Measurements from ENCODE around the gene PRB3. TPM values are rescaled to one million over a fixed set of nuclear protein-coding genes. Genes with fewer than 3 reads are reported as not detected.

Gene PRB3
- total and polyA plus RNA-seq, 2 donors (not counting 1 experiment from before 2014, with no cell fraction given), result not detected

GRCh38 chr12:11264501-11264900 lies 5.0 kb downstream of the PRB3 start:
- H3K27ac ChIP-seq (ENCODE audit: low read length in 2 of 2), result no peak overlapping the region
- no peaks in the 10 kb centered on the region for H3K27me3 ChIP-seq (replicated peaks in 1 of 4; ENCODE audit: control extremely low read depth in 1 of 4, control insufficient read depth in 3 of 4, insufficient read depth in 4 of 4, low read length in 3 of 4)
- no peak overlapping the region for H2AFZ ChIP-seq (ENCODE audit: insufficient read depth, low read depth, low read length, poor library complexity, severe bottlenecking)
- intact Hi-C loops (cut with micrococcal nuclease), result no loop called here
- no peak for DNase-seq
- WGBS (ENCODE audit: insufficient coverage), result 100% methylated on average over 1 of the region's 1 CpG
- H3K36me3 ChIP-seq (replicated peaks in 1 of 2; ENCODE audit: control extremely low read depth in 1 of 2, control insufficient read depth in 1 of 2, extremely low read depth in 1 of 2, insufficient read depth in 2 of 2, low read length in 1 of 2), result no peaks in the 10 kb centered on the region
- H3K4me1 Mint-ChIP-seq, result no peaks in the 10 kb centered on the region
- H3K79me2 ChIP-seq (ENCODE audit: control insufficient read depth, insufficient read depth, low read length), result no peaks in the 10 kb centered on the region
- ChIA-PET CTCF (no interaction called here), POLR2A (no interaction called here)
- H3K27me3 Mint-ChIP-seq, result no peaks in the 10 kb centered on the region
- H4K20me1 ChIP-seq (ENCODE audit: control insufficient read depth, insufficient read depth, low read length, poor library complexity, severe bottlenecking), result no peaks in the 10 kb centered on the region
- H3K9ac ChIP-seq (ENCODE audit: low read length), result no peak overlapping the region
- no peaks in the 10 kb centered on the region for H3K4me1 ChIP-seq (ENCODE audit: control insufficient read depth in 2 of 2, insufficient read depth in 2 of 2, low read length in 2 of 2)
- ATAC-seq (ENCODE audit: low read depth), result no peak
- no peak overlapping the region for H3K4me2 ChIP-seq (replicated peaks; ENCODE audit: low read depth, low read length, poor library complexity, severe bottlenecking)
- no peak for TF ChIP-seq EZH2 (IDR thresholded peaks at IDR 0.05; ENCODE audit: borderline replicate concordance, insufficient read depth, low read depth, low read length, poor library complexity, severe bottlenecking)
- no peak for TF ChIP-seq CTCF (IDR thresholded peaks at IDR 0.05)
- peaks cover 0 to 5% (median 0%) of the 10 kb centered on the region in 3 donors for H3K9me3 ChIP-seq (ENCODE audit: control extremely low read depth in 1 of 3, control insufficient read depth in 2 of 3, insufficient read depth in 1 of 3, low read length in 2 of 3)
- no peak overlapping the region for H3K27ac Mint-ChIP-seq
- H3K4me3 ChIP-seq (ENCODE audit: control extremely low read depth in 1 of 5, extremely low read depth in 1 of 5, insufficient read depth in 1 of 5, low read depth in 2 of 5, low read length in 4 of 5), result no peak overlapping the region
- H3K4me3 Mint-ChIP-seq, result no peak overlapping the region
- H3K9me3 Mint-ChIP-seq (ENCODE audit: insufficient read depth), result peaks cover 7% of the 10 kb centered on the region

- Histone ChIP-seq H3K4me2 (replicated peaks; ENCODE audit: low read depth, low read length, poor library complexity, severe bottlenecking) (no peak overlapping the region), H3K36me3 (replicated peaks in 1 of 2; ENCODE audit: control extremely low read depth in 1 of 2, control insufficient read depth in 1 of 2, extremely low read depth in 1 of 2, insufficient read depth in 2 of 2, low read length in 1 of 2) (no peaks in the 10 kb centered on the region), H3K4me3 (ENCODE audit: control extremely low read depth in 1 of 5, extremely low read depth in 1 of 5, insufficient read depth in 1 of 5, low read depth in 2 of 5, low read length in 4 of 5) (no peak overlapping the region), H3K9ac (ENCODE audit: low read length) (no peak overlapping the region), H3K27ac (ENCODE audit: low read length in 2 of 2) (no peak overlapping the region), H3K9me3 (ENCODE audit: control extremely low read depth in 1 of 3, control insufficient read depth in 2 of 3, insufficient read depth in 1 of 3, low read length in 2 of 3) (no peaks in the 10 kb centered on the region), H3K79me2 (ENCODE audit: control insufficient read depth, insufficient read depth, low read length) (no peaks in the 10 kb centered on the region), H3K27me3 (replicated peaks in 1 of 4; ENCODE audit: control extremely low read depth in 1 of 4, control insufficient read depth in 3 of 4, insufficient read depth in 4 of 4, low read length in 3 of 4) (no peaks in the 10 kb centered on the region), H3K4me1 (ENCODE audit: control insufficient read depth in 2 of 2, insufficient read depth in 2 of 2, low read length in 2 of 2) (no peaks in the 10 kb centered on the region), H2AFZ (ENCODE audit: insufficient read depth, low read depth, low read length, poor library complexity, severe bottlenecking) (no peak overlapping the region), H4K20me1 (ENCODE audit: control insufficient read depth, insufficient read depth, low read length, poor library complexity, severe bottlenecking) (no peaks in the 10 kb centered on the region)
- Mint-ChIP-seq H3K4me1 (no peaks in the 10 kb centered on the region), H3K27ac (no peak overlapping the region), H3K9me3 (ENCODE audit: insufficient read depth) (no peaks in the 10 kb centered on the region), H3K27me3 (no peaks in the 10 kb centered on the region), H3K4me3 (no peak overlapping the region)
- POLR2A ChIA-PET, result no interaction called here
- ATAC-seq (ENCODE audit: low read depth), result no peak
- intact Hi-C loops (cut with micrococcal nuclease), result no loop called here
- whole genome bisulfite sequencing (ENCODE audit: insufficient coverage), result no CpG with 5 or more reads among the region's 1 CpG
- no peak for TF ChIP-seq EZH2 (IDR thresholded peaks at IDR 0.05; ENCODE audit: borderline replicate concordance, insufficient read depth, low read depth, low read length, poor library complexity, severe bottlenecking)
- TF ChIP-seq CTCF (IDR thresholded peaks at IDR 0.05), result no peak
- no peak for DNase-seq
- CTCF ChIA-PET, result no interaction called here
These were observed 23.0 kb downstream of the PRB3 start for GRCh38 chr12:11246489-11246888.
